Neural cell (in vitro differentiated cells): Measurements from ENCODE around the gene CCDC73.

Source experiments
- CTCF ChIP-seq: fragments of 450-650 bp; IDR thresholded peaks from 2 replicates; pipeline ENCODE4 v1.5.1; 2014; ENCODE audit warnings: antibody characterized with exemption, mild to moderate bottlenecking, moderate library complexity; ENCODE audit not compliant: poor library complexity, severe bottlenecking
- MXI1 ChIP-seq: fragments of 450-650 bp; conservative IDR thresholded peaks from 2 replicates; pipeline ENCODE4 v1.6.1; 2014; ENCODE audit warnings: antibody characterized with exemption, mild to moderate bottlenecking; ENCODE audit not compliant: poor library complexity, severe bottlenecking
- POLR2AphosphoS5 ChIP-seq: IDR thresholded peaks from 2 replicates; pipeline ENCODE4 v1.6.1; 2012
- RAD21 ChIP-seq: fragments of 450-650 bp; conservative IDR thresholded peaks from 2 replicates; pipeline ENCODE4 v1.6.1; 2014; ENCODE audit warnings: antibody characterized with exemption, mild to moderate bottlenecking, moderate library complexity

- no peak for TF ChIP-seq CTCF
- no peak for TF ChIP-seq RAD21
- no peak for TF ChIP-seq POLR2AphosphoS5
- TF ChIP-seq MXI1, result no peak
Observed at GRCh38 chr11:32576456-32576855, 218.0 kb downstream of the CCDC73 start.
